ENCODE measurements around the gene PPP1R12B.
"Not testable (repeated sequence)": the region's sequence is repeated elsewhere in the genome, so short reads cannot be mapped to it uniquely, and the experiment has no call there.

DNA sequence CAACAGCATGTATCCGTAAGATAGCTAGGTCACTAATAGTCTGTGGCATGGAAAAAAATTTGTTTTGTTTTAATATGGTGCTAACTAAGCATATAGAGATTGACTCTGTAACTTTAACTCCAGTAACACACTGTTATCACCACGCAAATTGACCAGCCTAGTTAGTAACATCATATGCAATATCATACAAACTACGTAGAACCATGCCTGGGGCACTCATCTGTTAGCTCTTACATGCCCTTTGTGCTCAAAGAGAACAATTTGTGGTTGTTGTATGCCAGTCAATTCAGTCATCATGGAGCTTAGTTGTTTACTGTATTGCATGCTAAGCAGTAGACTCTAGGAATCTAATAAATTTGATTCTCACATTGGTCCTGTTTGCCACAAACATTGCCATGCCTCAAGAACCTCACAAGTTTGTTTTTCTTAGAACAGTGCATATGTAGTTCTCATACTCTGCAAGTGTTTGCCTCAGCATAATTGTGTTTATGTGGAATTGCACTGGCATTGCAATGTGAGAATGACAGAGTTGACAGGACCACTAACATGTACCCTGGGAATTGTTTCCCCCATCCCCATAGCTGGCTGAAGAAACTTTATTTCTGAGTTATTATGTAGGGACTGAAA is 179.7 kb downstream of the PPP1R12B start:
- TF ChIP-seq, protein P1, sequence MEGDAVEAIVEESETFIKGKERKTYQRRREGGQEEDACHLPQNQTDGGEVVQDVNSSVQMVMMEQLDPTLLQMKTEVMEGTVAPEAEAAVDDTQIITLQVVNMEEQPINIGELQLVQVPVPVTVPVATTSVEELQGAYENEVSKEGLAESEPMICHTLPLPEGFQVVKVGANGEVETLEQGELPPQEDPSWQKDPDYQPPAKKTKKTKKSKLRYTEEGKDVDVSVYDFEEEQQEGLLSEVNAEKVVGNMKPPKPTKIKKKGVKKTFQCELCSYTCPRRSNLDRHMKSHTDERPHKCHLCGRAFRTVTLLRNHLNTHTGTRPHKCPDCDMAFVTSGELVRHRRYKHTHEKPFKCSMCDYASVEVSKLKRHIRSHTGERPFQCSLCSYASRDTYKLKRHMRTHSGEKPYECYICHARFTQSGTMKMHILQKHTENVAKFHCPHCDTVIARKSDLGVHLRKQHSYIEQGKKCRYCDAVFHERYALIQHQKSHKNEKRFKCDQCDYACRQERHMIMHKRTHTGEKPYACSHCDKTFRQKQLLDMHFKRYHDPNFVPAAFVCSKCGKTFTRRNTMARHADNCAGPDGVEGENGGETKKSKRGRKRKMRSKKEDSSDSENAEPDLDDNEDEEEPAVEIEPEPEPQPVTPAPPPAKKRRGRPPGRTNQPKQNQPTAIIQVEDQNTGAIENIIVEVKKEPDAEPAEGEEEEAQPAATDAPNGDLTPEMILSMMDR (IDR thresholded peaks at IDR 0.05; ENCODE audit: borderline replicate concordance, extremely low read depth, low read length, poor library complexity, severe bottlenecking), result not testable (repeated sequence)
- TF ChIP-seq EZH2 (IDR thresholded peaks at IDR 0.05; ENCODE audit: borderline replicate concordance, low read depth, low read length, severe bottlenecking), result not testable (repeated sequence)
